HepG2 (cell line): Measurements from ENCODE around the gene DCUN1D4. TPM values are rescaled to one million over a fixed set of nuclear protein-coding genes. Genes with fewer than 3 reads are reported as not detected.
A peak's percentile ranks its signal among the peaks of the same experiment; 100 is the strongest.

Experiments used
- ATAC-seq: fragments of 200-7000 bp; cut with Tn5 transposase; 3 replicates; pipeline ENCODE4 v1.9.1; 2020; ENCODE audit warnings: mild to moderate bottlenecking, moderate library complexity
- BruUV-seq: library from RNA; stranded (reverse); fragments of 400-500 nt; replicated peaks from 2 replicates; lab custom pipeline; 2021; lab: Mats Ljungman, UMichigan
- CTCF ChIA-PET: fragments of 300-600 bp; formaldehyde crosslinking; extraction: SDS; loops from one replicate; lab custom pipeline; 2021; ENCODE audit warnings: low total read pairs, inconsistent platforms, low intra/inter-chr PET ratio; lab: Yijun Ruan, JAX
- POLR2A ChIA-PET: fragments of 350-600 bp; sonication (Branson Sonifier 250); formaldehyde crosslinking; loops from one replicate; lab custom pipeline; 2020; ENCODE audit warnings: antibody characterized with exemption, inconsistent platforms; lab: Yijun Ruan, JAX
- DNase-seq: peaks from one replicate; pipeline ENCODE4 v3.0.0-alpha.2; 2015; ENCODE audit warnings: low spot score
- FAIRE-seq: peaks from 3 replicates; lab custom pipeline; 2011; peaks lifted over from hg19 to GRCh38; lab: Jason Lieb, UNC
- H2AFZ ChIP-seq: one replicate; pipeline ENCODE4 v1.6.1; 2011; ENCODE audit warnings: low read length, inconsistent platforms
- H3K27ac ChIP-seq: fragments of 300-600 bp; 3 replicates; pipeline ENCODE4 v1.8.0; 2011; ENCODE audit warnings: mixed run types, mild to moderate bottlenecking, mixed read lengths, low read length, inconsistent platforms; ENCODE audit not compliant: insufficient read depth; ENCODE audit errors: extremely low read length
- H3K27me3 ChIP-seq, 2 experiments: fragments of 200-600 bp in 1 of 2; 2 replicates in 1 of 2; 3 replicates in 1 of 2; pipeline versions ENCODE4 v1.6.0 to v1.8.0; 2011; ENCODE audit warnings: low read length in 2 of 2, mild to moderate bottlenecking in 2 of 2, moderate library complexity in 2 of 2, inconsistent platforms in 1 of 2; ENCODE audit not compliant: insufficient read depth in 2 of 2, control insufficient read depth in 1 of 2
- H3K36me3 ChIP-seq, 2 experiments: fragments of 200-600 bp in 1 of 2; replicated peaks in 1 of 2; 2 replicates in 1 of 2; 3 replicates in 1 of 2; pipeline versions ENCODE4 v1.5.1 to v1.8.0; 2011; ENCODE audit warnings: low read length in 2 of 2, inconsistent platforms in 1 of 2; ENCODE audit not compliant: insufficient read depth in 2 of 2, control insufficient read depth in 1 of 2
- H3K4me1 ChIP-seq: 2 replicates; pipeline ENCODE4 v1.5.1; 2012; ENCODE audit warnings: low read length, inconsistent platforms; ENCODE audit not compliant: insufficient read depth
- H3K4me2 ChIP-seq: 2 replicates; pipeline ENCODE4 v1.6.0; 2011; ENCODE audit warnings: low read depth, low read length, inconsistent platforms
- H3K4me3 ChIP-seq, 3 experiments: fragments of 200-600 bp in 1 of 3; sonication (generic), shearing (Covaris generic) in 1 of 3; replicated peaks in 1 of 3; 2 replicates each; pipeline ENCODE4 v1.5.1; 2011 to 2016; ENCODE audit warnings: low read length in 3 of 3, inconsistent platforms in 2 of 3, low read depth in 2 of 3, mild to moderate bottlenecking in 2 of 3, control low read depth in 1 of 3, mixed read lengths in 1 of 3; ENCODE audit not compliant: insufficient read depth in 1 of 3
- H3K79me2 ChIP-seq: one replicate; pipeline ENCODE4 v1.6.1; 2011; ENCODE audit warnings: low read length, inconsistent platforms; ENCODE audit not compliant: insufficient read depth
- H3K9ac ChIP-seq: 2 replicates; pipeline ENCODE4 v1.6.0; 2011; ENCODE audit warnings: mild to moderate bottlenecking, low read depth, low read length, inconsistent platforms; ENCODE audit not compliant: insufficient read depth
- H3K9me3 ChIP-seq: 2 replicates; pipeline ENCODE4 v1.5.1; 2012; ENCODE audit warnings: mild to moderate bottlenecking, low read length
- H4K20me1 ChIP-seq: 2 replicates; pipeline ENCODE4 v1.6.0; 2011; ENCODE audit warnings: inconsistent platforms, mild to moderate bottlenecking, low read length, moderate library complexity; ENCODE audit not compliant: insufficient read depth
- CENPBD1 ChIP-seq: sonication (generic); formaldehyde crosslinking; IDR thresholded peaks from 2 replicates; pipeline ENCODE4 v1.8.0; 2022; ENCODE audit warnings: missing genetic modification reagents, low read depth, mild to moderate bottlenecking, borderline replicate concordance
- ELF3 ChIP-seq: IDR thresholded peaks from 2 replicates; pipeline ENCODE4 v1.6.1; 2016; ENCODE audit warnings: missing genetic modification reagents, missing compliant biosample characterization
- GMEB1 ChIP-seq: sonication (generic); formaldehyde crosslinking; IDR thresholded peaks from 2 replicates; pipeline ENCODE4 v1.5.1; 2020; ENCODE audit warnings: missing genetic modification reagents, mild to moderate bottlenecking, borderline replicate concordance
- NR2F2 ChIP-seq: IDR thresholded peaks from 2 replicates; pipeline ENCODE4 v1.6.1; 2012; ENCODE audit warnings: low read depth, inconsistent platforms, borderline replicate concordance
- NR2F6 ChIP-seq, 2 experiments: IDR thresholded peaks; 2 replicates each; pipeline ENCODE4 v1.6.1; 2016; ENCODE audit warnings: antibody characterized with exemption in 1 of 2, mild to moderate bottlenecking in 1 of 2
- SOX6 ChIP-seq, 2 experiments: fragments of 450-650 bp in 1 of 2; sonication (generic) in 1 of 2; formaldehyde crosslinking in 1 of 2; IDR thresholded peaks; 2 replicates each; pipeline versions ENCODE4 v1.4.0 to v1.6.1; 2017 to 2020; ENCODE audit warnings: antibody characterized with exemption in 1 of 2, mild to moderate bottlenecking in 1 of 2, missing genetic modification reagents in 1 of 2
- YEATS2 ChIP-seq: sonication (generic); formaldehyde crosslinking; IDR thresholded peaks from 2 replicates; pipeline ENCODE4 v1.4.0; 2020; ENCODE audit warnings: missing genetic modification reagents, borderline replicate concordance
- ZC3H13 ChIP-seq: sonication (generic); formaldehyde crosslinking; IDR thresholded peaks from 2 replicates; pipeline ENCODE4 v1.8.1; 2023; ENCODE audit warnings: mild to moderate bottlenecking, missing genetic modification reagents, moderate library complexity
- ZFX ChIP-seq: sonication (generic); formaldehyde crosslinking; IDR thresholded peaks from 2 replicates; pipeline ENCODE4 v1.4.0; 2020; ENCODE audit warnings: mild to moderate bottlenecking, low read depth, missing genetic modification reagents, moderate library complexity
- ZNF101 ChIP-seq: sonication (generic); formaldehyde crosslinking; IDR thresholded peaks from 2 replicates; pipeline ENCODE4 v1.4.0; 2020; ENCODE audit warnings: mild to moderate bottlenecking, low read depth, missing genetic modification reagents, borderline replicate concordance
- ZNF30 ChIP-seq: sonication (generic); formaldehyde crosslinking; IDR thresholded peaks from 2 replicates; pipeline ENCODE4 v1.5.0; 2020; ENCODE audit warnings: mild to moderate bottlenecking, missing genetic modification reagents
- ZNF446 ChIP-seq: sonication (generic); formaldehyde crosslinking; IDR thresholded peaks from 2 replicates; pipeline ENCODE4 v1.5.0; 2020; ENCODE audit warnings: mild to moderate bottlenecking, missing genetic modification reagents
- ZNF550 ChIP-seq: sonication (generic); formaldehyde crosslinking; IDR thresholded peaks from 2 replicates; pipeline ENCODE4 v1.4.0; 2020; ENCODE audit warnings: mild to moderate bottlenecking, missing genetic modification reagents, borderline replicate concordance
- ZNF589 ChIP-seq: sonication (generic); formaldehyde crosslinking; conservative IDR thresholded peaks from 2 replicates; pipeline ENCODE4 v1.8.0; 2022; ENCODE audit warnings: mild to moderate bottlenecking, moderate library complexity, missing genetic modification reagents
- ZNF629 ChIP-seq: sonication (generic); formaldehyde crosslinking; conservative IDR thresholded peaks from 2 replicates; pipeline ENCODE4 v1.5.0; 2020; ENCODE audit warnings: missing genetic modification reagents
- ZNF83 ChIP-seq: sonication (generic); formaldehyde crosslinking; IDR thresholded peaks from 2 replicates; pipeline ENCODE4 v1.4.0; 2020; ENCODE audit warnings: missing genetic modification reagents, mild to moderate bottlenecking, borderline replicate concordance
- ZNF883 ChIP-seq: sonication (generic); formaldehyde crosslinking; IDR thresholded peaks from 2 replicates; pipeline ENCODE4 v1.5.1; 2020; ENCODE audit warnings: mild to moderate bottlenecking, missing genetic modification reagents; ENCODE audit errors: not compliant biosample characterization
- WGBS: methylation state at CpG from one replicate; pipeline ENCODE4 v1.1.6; 2017; ENCODE audit warnings: low lambda C conversion rate; 5-methylcytosine and 5-hydroxymethylcytosine counted together
- in situ Hi-C: cut with HindIII; loops from 2 replicates; pipeline ENCODE4 v1.10.0; 2017; ENCODE audit warnings: low pct_unique_long_range_greater_than_20kb; ENCODE audit not compliant: extremely low pct_ligation_motif_present
- intact Hi-C: fragments of 100-400 bp; cut with micrococcal nuclease; formaldehyde crosslinking; loops from one replicate; pipeline ENCODE4 v1.10.0; 2022; ENCODE audit not compliant: unreplicated experiment
- polyA plus RNA-seq, 8 experiments: library from polyadenylated mRNA; depleted of rRNA in 3 of 8; stranded (reverse) in 7 of 8; unstranded in 1 of 8; fragments of >200 nt; fragmentation: Illumina TruSeq in 4 of 8; extraction: Trizol in 4 of 8; gene quantifications; 2 replicates each; pipeline versions ENCODE4 v1.2.1 to v1.2.3, GENCODE V29; 2011 to 2016; ENCODE audit warnings: low read depth in 4 of 8, missing spikeins in 1 of 8, mixed read lengths in 1 of 8; ENCODE audit not compliant: insufficient read depth in 1 of 8
- total RNA-seq, 5 experiments: library from RNA; depleted of rRNA; stranded (reverse); fragments of >200 nt; fragmentation: Illumina TruSeq; extraction: Trizol; gene quantifications; 2 replicates each; pipeline ENCODE4 v1.2.3, GENCODE V29; 2016; ENCODE audit warnings: low read depth in 1 of 5

Gene DCUN1D4
- total and polyA plus RNA-seq, 2 of the 13 experiments (the other 11 are each of a cell fraction or from before 2014, with no cell fraction given) = 27.9 to 44.4 TPM

DNA sequence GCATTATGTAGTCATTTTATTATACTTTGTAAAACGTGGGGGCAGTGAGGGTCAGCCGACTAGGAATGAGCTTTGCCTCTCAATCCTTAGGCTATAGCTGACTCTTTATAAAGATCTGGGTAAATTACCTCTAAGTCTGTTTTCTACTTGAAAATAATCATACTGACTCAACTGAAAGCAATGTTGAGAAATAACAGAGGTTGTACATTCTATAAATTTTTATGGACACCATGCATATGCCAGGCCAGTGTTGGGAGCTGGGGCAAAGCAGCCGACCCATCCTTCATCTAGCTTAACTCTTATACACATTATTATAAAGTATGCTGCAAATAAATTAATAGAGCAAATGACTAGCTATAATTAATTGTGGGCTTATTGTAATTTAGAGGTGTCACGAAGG is 2.2 kb upstream of the DCUN1D4 start:
- Histone ChIP-seq H3K27ac (no peak overlapping the region), H3K36me3 (no peaks in the 10 kb centered on the region), H3K27me3 (peaks cover 0 to 2% of the 10 kb centered on the region in 2 experiments; a peak in 1 of 5 replicates), H3K9ac (no peak overlapping the region), H3K9me3 (no peaks in the 10 kb centered on the region), H4K20me1 (no peaks in the 10 kb centered on the region), H3K4me3 (no peak overlapping the region), H3K4me2 (no peak overlapping the region), H3K79me2 (peaks cover 10% of the 10 kb centered on the region), H3K4me1 (peaks cover 16% of the 10 kb centered on the region)
- 49% methylated on average over 4 of the region's 4 CpGs for whole genome bisulfite sequencing
- DNase-seq = no peak
- ATAC-seq = no peak
- no peak for FAIRE-seq
- intact Hi-C loops = no loop called here
- POLR2A ChIA-PET = no interaction called here
- TF ChIP-seq ZNF550 (no peak), GMEB1 (CRISPR knock-in tag) (no peak), NR2F2 (no peak), ZNF101 (no peak)
- TF ChIP-seq, all 625 proteins: peak for 0
- in situ Hi-C loops = loop anchor here (5.0 kb wide), 1 partner anchor 42 kb away; no protein-coding TSS in a partner anchor
- BruUV-seq = no TSS peak
- no peak overlapping the region for H2AFZ ChIP-seq
- CTCF ChIA-PET = no interaction called here

DNA sequence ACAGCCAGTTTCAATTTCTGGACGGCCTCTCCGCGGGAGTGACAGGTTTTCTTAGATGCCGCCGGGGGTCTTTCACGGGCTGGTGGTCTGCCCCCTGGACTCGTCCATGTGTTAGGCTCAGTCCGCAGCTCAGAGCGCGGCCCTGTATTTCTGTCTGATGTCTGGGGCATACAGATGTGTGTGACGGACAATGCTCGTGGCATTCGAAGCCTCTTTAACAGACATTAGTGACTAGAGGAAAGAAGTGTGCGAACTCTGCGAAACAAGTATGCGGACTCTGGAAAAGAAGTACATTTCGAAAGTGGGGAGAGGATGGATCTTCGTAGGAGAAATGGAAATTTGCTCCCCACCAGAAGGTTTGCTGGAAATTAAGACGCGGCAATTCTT is 793 bp upstream of the DCUN1D4 start:
- FAIRE-seq = no peak
- H3K27me3 ChIP-seq = no peaks in the 10 kb centered on the region; a peak in 1 of 5 replicates
- 2% methylated on average over 20 of the region's 20 CpGs for WGBS
- no peaks in the 10 kb centered on the region for H3K36me3 ChIP-seq
- ChIA-PET CTCF (no interaction called here), POLR2A (interaction anchor here (1.0 to 1.6 kb wide), 6 partner anchors 11 to 210 kb away, joined by 3 to 15 read pairs (median 6); partner anchors contain the start of gene SGCB)
- ATAC-seq = no peak
- BruUV-seq = no TSS peak
- H3K9me3 ChIP-seq = no peaks in the 10 kb centered on the region
- in situ Hi-C loops = loop anchor here (5.0 kb wide), 1 partner anchor 40 kb away; no protein-coding TSS in a partner anchor
- DNase-seq = no peak
- H4K20me1 ChIP-seq = no peaks in the 10 kb centered on the region
- peak overlapping the region; percentile 25 for H3K9ac ChIP-seq
- H3K27ac ChIP-seq = no peak overlapping the region
- peak overlapping the region; percentile 68 to 88 (median 74) for H3K4me3 ChIP-seq
- H3K4me1 ChIP-seq = peaks cover 28% of the 10 kb centered on the region
- peaks cover 24% of the 10 kb centered on the region for H3K79me2 ChIP-seq
- H2AFZ ChIP-seq = peak overlapping the region; percentile 93
- H3K4me2 ChIP-seq = peak overlapping the region; percentile 98
- intact Hi-C loops = loop anchor here (1.0 kb wide), 1 partner anchor 38 kb away; no protein-coding TSS in a partner anchor
- TF ChIP-seq NR2F6 (IDR thresholded peaks at IDR 0.05) (no peak), NR2F6 (CRISPR knock-in tag; IDR thresholded peaks at IDR 0.05) (no peak), ZC3H13 (CRISPR knock-in tag) (0 out of 2 replicates have a peak, but pooled peaks have one; percentile 19), YEATS2 (CRISPR knock-in tag) (0 out of 2 replicates have a peak, but pooled peaks have one; percentile 1), ZNF446 (CRISPR knock-in tag) (no peak), ZNF883 (CRISPR knock-in tag) (no peak), ZNF30 (no peak), ZNF589 (CRISPR knock-in tag) (no peak), ZNF83 (CRISPR knock-in tag) (no peak), CENPBD1 (CRISPR knock-in tag) (no peak), ELF3 (CRISPR knock-in tag) (no peak), ZFX (CRISPR knock-in tag) (peak; percentile 13; the same call in 1 of the 2 replicates), ZNF629 (CRISPR knock-in tag) (no peak), SOX6 (IDR thresholded peaks at IDR 0.05) (no peak), SOX6 (CRISPR knock-in tag; IDR thresholded peaks at IDR 0.05) (peak; percentile 4; the same call in 1 of the 2 replicates)
